Activated CD8-positive, alpha-beta T cell treated with anti-CD3 and anti-CD28 coated beads for 36 hours (primary cell): ENCODE data around the gene DNAJB13. TPM values are rescaled to one million over a fixed set of nuclear protein-coding genes. Genes with fewer than 3 reads are reported as not detected.
A peak's percentile ranks its signal among the peaks of the same experiment; 100 is the strongest.

ENCODE experiments used
- ATAC-seq: fragments of 200-7000 bp; cut with Tn5 transposase; one replicate; pipeline ENCODE4 v1.10.0; 2021; ENCODE audit warnings: mild to moderate bottlenecking, moderate library complexity
- CTCF ChIA-PET: fragments of 350-600 bp; sonication (Branson Sonifier 250); formaldehyde crosslinking; loops from one replicate; lab custom pipeline; 2021; ENCODE audit warnings: antibody characterized with exemption; lab: Charles Lee
- POLR2A ChIA-PET: fragments of 350-600 bp; sonication (Branson Sonifier 250); formaldehyde crosslinking; loops from one replicate; lab custom pipeline; 2021; ENCODE audit warnings: antibody characterized with exemption; lab: Charles Lee
- DNase-seq: peaks from one replicate; pipeline ENCODE4 v3.0.0-alpha.2; 2020
- H3K27ac Mint-ChIP-seq: one replicate; pipeline ENCODE4 v1.8.0; 2021; ENCODE audit warnings: mild to moderate bottlenecking, mixed read lengths
- H3K27me3 Mint-ChIP-seq: one replicate; pipeline ENCODE4 v1.8.0; 2021; ENCODE audit warnings: mixed read lengths
- H3K36me3 Mint-ChIP-seq: one replicate; pipeline ENCODE4 v1.8.0; 2021; ENCODE audit warnings: low read depth, mixed read lengths
- H3K4me1 Mint-ChIP-seq: one replicate; pipeline ENCODE4 v1.8.0; 2021; ENCODE audit warnings: low read depth, mixed read lengths
- H3K4me3 Mint-ChIP-seq: one replicate; pipeline ENCODE4 v1.8.0; 2021; ENCODE audit warnings: mild to moderate bottlenecking, moderate library complexity, mixed read lengths
- H3K9me3 Mint-ChIP-seq: one replicate; pipeline ENCODE4 v1.8.0; 2021; ENCODE audit warnings: mixed read lengths
- intact Hi-C: fragments of 100-400 bp; cut with micrococcal nuclease; formaldehyde crosslinking; loops from one replicate; pipeline ENCODE4 v1.10.0; 2022
- total RNA-seq, 2 experiments: library from RNA; stranded (reverse); gene quantifications; one replicate each; pipeline ENCODE4 v1.2.3, GENCODE V29; 2021
- TF ChIP-seq, protein P1 (sequence below): fragments of 200-600 bp; IDR thresholded peaks from one replicate; pipeline ENCODE4 v1.8.0; 2022; ENCODE audit warnings: antibody characterized with exemption, mild to moderate bottlenecking

DNAJB13 gene
- total RNA-seq, 2 experiments from 2014 or later, result 0.18 TPM; not detected in 1

DNA sequence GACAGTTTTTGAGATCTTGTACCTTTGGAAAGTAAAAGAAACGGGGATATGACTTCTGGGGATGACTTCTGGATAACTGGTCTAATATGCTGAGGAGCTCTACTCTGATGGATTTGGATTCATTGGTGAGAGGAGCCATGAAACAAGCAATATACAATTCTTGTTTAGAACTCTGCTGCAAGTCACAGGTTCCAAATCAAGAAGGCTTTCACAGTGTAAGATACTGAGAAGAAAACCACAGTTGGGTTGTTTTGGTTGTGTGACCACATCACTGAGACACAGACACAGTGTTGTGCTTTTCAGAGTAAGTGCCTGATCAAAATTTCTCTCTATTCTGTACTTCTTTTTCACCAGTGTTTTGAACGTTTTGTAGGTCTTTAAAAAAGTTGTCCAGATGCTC lies 44.9 kb downstream of the DNAJB13 start:
- Mint-ChIP-seq H3K4me3 (peak overlapping the region; percentile 74), H3K27ac (peak overlapping the region; percentile 99), H3K4me1 (peaks cover 78% of the 10 kb centered on the region), H3K9me3 (no peaks in the 10 kb centered on the region), H3K27me3 (no peaks in the 10 kb centered on the region), H3K36me3 (peaks cover 9% of the 10 kb centered on the region)
- DNase-seq, result peak; percentile 69
- CTCF ChIA-PET, result interaction anchor here (1.1 to 2.2 kb wide), 5 partner anchors 9 to 32 kb away, joined by 4 to 9 read pairs (median 5); no protein-coding TSS in a partner anchor
- intact Hi-C loops, result loop anchor here (1.0 kb wide), 1 partner anchor 10 kb away; no protein-coding TSS in a partner anchor
- peak; percentile 66 for ATAC-seq
- TF ChIP-seq, protein P1, sequence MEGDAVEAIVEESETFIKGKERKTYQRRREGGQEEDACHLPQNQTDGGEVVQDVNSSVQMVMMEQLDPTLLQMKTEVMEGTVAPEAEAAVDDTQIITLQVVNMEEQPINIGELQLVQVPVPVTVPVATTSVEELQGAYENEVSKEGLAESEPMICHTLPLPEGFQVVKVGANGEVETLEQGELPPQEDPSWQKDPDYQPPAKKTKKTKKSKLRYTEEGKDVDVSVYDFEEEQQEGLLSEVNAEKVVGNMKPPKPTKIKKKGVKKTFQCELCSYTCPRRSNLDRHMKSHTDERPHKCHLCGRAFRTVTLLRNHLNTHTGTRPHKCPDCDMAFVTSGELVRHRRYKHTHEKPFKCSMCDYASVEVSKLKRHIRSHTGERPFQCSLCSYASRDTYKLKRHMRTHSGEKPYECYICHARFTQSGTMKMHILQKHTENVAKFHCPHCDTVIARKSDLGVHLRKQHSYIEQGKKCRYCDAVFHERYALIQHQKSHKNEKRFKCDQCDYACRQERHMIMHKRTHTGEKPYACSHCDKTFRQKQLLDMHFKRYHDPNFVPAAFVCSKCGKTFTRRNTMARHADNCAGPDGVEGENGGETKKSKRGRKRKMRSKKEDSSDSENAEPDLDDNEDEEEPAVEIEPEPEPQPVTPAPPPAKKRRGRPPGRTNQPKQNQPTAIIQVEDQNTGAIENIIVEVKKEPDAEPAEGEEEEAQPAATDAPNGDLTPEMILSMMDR, result no peak
- POLR2A ChIA-PET, result interaction anchor here (0.8 to 14.1 kb wide), 7 partner anchors 9 to 94 kb away, joined by 3 to 176 read pairs (median 8); partner anchors contain the start of gene UCP2

DNA sequence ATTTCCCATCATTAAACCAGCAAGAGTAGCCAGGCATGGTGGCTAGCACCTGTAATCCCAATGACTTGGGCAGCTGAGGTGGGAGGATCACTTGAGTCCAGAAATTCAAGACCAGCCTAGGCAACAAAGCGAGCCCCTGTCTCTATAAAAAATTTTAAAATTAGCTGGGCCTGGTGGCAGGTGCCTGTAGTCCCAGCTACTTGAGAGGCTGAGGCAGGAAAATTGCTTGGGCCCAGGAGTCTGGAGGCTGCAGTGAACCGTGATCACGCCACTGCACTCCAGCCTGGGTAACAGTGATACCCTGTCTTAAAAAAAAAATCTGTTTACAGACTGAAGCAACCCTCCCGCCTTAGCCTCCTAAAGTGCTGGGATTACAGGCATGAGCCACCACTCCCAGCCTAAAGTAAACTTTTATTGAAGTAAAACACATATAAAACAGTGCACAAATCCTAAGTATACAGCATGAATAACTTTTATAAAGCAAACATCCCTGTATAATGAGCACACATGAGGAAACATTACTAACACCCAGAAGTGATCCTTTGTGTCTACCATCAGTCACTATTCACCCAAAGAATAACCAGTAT lies 45.4 kb downstream of the DNAJB13 start:
- CTCF ChIA-PET, result interaction anchor here (1.1 to 2.2 kb wide), 4 partner anchors 9 to 32 kb away, joined by 4 to 9 read pairs (median 4); no protein-coding TSS in a partner anchor
- DNase-seq (no peak), ATAC-seq (no peak)
- Mint-ChIP-seq H3K4me3 (peak overlapping the region; percentile 74), H3K4me1 (peaks cover 77% of the 10 kb centered on the region), H3K27me3 (no peaks in the 10 kb centered on the region), H3K9me3 (no peaks in the 10 kb centered on the region), H3K36me3 (peaks cover 12% of the 10 kb centered on the region), H3K27ac (peak overlapping the region; percentile 99)
- TF ChIP-seq, protein P1, result no peak
- POLR2A ChIA-PET, result interaction anchor here (0.8 to 14.1 kb wide), 7 partner anchors 9 to 95 kb away, joined by 3 to 176 read pairs (median 8); partner anchors contain the start of gene UCP2
- intact Hi-C loops, result no loop called here

DNA sequence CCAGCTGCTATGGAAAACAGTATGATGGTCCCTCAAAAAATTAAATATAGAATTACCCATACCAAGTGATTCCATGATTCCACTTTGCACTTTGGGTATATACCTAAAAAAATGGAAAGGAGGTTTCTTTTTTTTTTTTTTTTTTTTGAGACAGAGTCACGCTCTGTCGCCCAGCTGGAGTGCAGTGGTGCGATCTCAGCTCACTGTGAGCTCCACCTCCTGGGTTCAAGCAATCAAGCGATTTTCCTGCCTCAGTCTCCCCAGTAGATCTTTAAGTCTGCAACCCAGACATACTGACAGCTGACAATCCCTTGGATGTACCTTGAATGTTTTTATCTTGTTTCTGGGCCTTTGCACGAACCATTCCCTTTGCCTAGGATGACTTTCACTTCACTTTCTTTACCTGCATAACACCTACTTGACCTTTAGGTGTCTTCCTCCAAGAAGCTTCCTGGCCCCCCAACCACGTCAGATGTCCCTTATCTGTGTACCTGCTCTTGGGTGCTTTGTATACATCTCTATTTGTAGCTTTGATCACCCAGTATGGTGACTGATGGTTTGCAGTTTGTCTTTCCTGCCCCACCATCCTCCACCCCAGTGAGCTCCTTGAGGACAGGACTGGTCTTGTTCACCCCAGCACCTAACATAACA lies 46.4 kb downstream of the DNAJB13 start:
- TF ChIP-seq, protein P1, result no peak
- Mint-ChIP-seq H3K36me3 (peaks cover 17% of the 10 kb centered on the region), H3K27ac (peak overlapping the region; percentile 70), H3K9me3 (no peaks in the 10 kb centered on the region), H3K4me1 (peaks cover 71% of the 10 kb centered on the region), H3K4me3 (peak overlapping the region; percentile 5), H3K27me3 (no peaks in the 10 kb centered on the region)
- ATAC-seq, result peak; percentile 7
- intact Hi-C loops, result no loop called here
- DNase-seq, result no peak
- POLR2A ChIA-PET, result interaction anchor here (1.0 to 14.1 kb wide), 9 partner anchors 8 to 27 kb away, joined by 3 to 176 read pairs (median 6); partner anchors contain the start of gene UCP2
- CTCF ChIA-PET, result interaction anchor here (1.0 to 1.5 kb wide), 4 partner anchors 13 to 37 kb away, joined by 3 to 5 read pairs (median 4); no protein-coding TSS in a partner anchor

DNA sequence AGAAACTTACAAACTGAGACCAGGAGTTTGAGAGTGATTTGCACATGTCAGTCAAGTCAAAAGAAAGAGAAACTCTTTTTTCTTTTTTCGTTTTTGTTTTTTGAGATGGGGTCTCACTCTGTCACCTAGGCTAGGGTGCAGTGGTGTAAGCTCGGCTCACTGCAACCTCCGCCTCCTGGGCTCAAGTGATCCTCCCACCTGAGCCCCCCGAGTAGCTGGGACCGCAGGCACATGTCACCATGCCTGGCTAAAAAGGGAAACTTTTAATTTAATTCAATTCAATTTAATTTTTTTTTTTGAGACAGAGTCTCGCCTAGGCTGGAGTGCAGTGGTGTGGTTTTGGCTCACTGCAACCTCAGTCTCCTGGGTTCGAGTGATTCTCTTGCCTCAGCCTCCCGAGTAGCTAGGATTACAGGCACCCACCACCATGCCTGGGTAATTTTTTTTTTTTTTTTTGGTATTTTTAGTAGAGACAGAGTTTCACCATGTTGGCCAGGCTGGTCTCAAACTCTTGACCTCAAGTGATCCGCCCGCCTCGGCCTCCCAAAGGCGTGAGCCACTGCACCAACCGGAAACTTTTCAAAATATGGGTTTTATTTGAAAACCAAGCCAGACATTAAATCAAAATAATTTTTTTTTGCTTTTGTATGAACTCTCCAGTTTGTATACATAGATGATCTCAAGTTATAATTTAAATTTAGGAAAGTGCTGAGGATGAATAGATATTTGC lies 48.2 kb downstream of the DNAJB13 start:
- POLR2A ChIA-PET, result interaction anchor here (1.0 to 14.1 kb wide), 5 partner anchors 12 to 25 kb away, joined by 3 to 176 read pairs (median 6); partner anchors contain the start of gene UCP2
- peaks cover 28% of the 10 kb centered on the region for H3K36me3 Mint-ChIP-seq
- TF ChIP-seq, protein P1, result no peak
- peaks cover 76% of the 10 kb centered on the region for H3K4me1 Mint-ChIP-seq
- ATAC-seq (no peak), DNase-seq (no peak)
- no peak overlapping the region for H3K4me3 Mint-ChIP-seq
- H3K9me3 Mint-ChIP-seq, result no peaks in the 10 kb centered on the region
- H3K27me3 Mint-ChIP-seq, result no peaks in the 10 kb centered on the region
- intact Hi-C loops, result no loop called here
- peak overlapping the region; percentile 63 for H3K27ac Mint-ChIP-seq
- CTCF ChIA-PET, result no interaction called here
